HepG2 (cell line): Measurements from ENCODE around the gene MOSPD2. TPM values are rescaled to one million over a fixed set of nuclear protein-coding genes. Genes with fewer than 3 reads are reported as not detected.

Experiments used
- ATAC-seq: fragments of 200-7000 bp; cut with Tn5 transposase; 3 replicates; pipeline ENCODE4 v1.9.1; 2020; ENCODE audit warnings: mild to moderate bottlenecking, moderate library complexity
- BruUV-seq: library from RNA; stranded (reverse); fragments of 400-500 nt; replicated peaks from 2 replicates; lab custom pipeline; 2021; lab: Mats Ljungman, UMichigan
- CTCF ChIA-PET: fragments of 300-600 bp; formaldehyde crosslinking; extraction: SDS; loops from one replicate; lab custom pipeline; 2021; ENCODE audit warnings: low total read pairs, inconsistent platforms, low intra/inter-chr PET ratio; lab: Yijun Ruan, JAX
- POLR2A ChIA-PET: fragments of 350-600 bp; sonication (Branson Sonifier 250); formaldehyde crosslinking; loops from one replicate; lab custom pipeline; 2020; ENCODE audit warnings: antibody characterized with exemption, inconsistent platforms; lab: Yijun Ruan, JAX
- DNase-seq: peaks from one replicate; pipeline ENCODE4 v3.0.0-alpha.2; 2015; ENCODE audit warnings: low spot score
- FAIRE-seq: peaks from 3 replicates; lab custom pipeline; 2011; peaks lifted over from hg19 to GRCh38; lab: Jason Lieb, UNC
- H2AFZ ChIP-seq: one replicate; pipeline ENCODE4 v1.6.1; 2011; ENCODE audit warnings: low read length, inconsistent platforms
- H3K27ac ChIP-seq: fragments of 300-600 bp; 3 replicates; pipeline ENCODE4 v1.8.0; 2011; ENCODE audit warnings: mixed run types, mild to moderate bottlenecking, mixed read lengths, low read length, inconsistent platforms; ENCODE audit not compliant: insufficient read depth; ENCODE audit errors: extremely low read length
- H3K27me3 ChIP-seq, 2 experiments: fragments of 200-600 bp in 1 of 2; 2 replicates in 1 of 2; 3 replicates in 1 of 2; pipeline versions ENCODE4 v1.6.0 to v1.8.0; 2011; ENCODE audit warnings: low read length in 2 of 2, mild to moderate bottlenecking in 2 of 2, moderate library complexity in 2 of 2, inconsistent platforms in 1 of 2; ENCODE audit not compliant: insufficient read depth in 2 of 2, control insufficient read depth in 1 of 2
- H3K36me3 ChIP-seq, 2 experiments: fragments of 200-600 bp in 1 of 2; replicated peaks in 1 of 2; 2 replicates in 1 of 2; 3 replicates in 1 of 2; pipeline versions ENCODE4 v1.5.1 to v1.8.0; 2011; ENCODE audit warnings: low read length in 2 of 2, inconsistent platforms in 1 of 2; ENCODE audit not compliant: insufficient read depth in 2 of 2, control insufficient read depth in 1 of 2
- H3K4me1 ChIP-seq: 2 replicates; pipeline ENCODE4 v1.5.1; 2012; ENCODE audit warnings: low read length, inconsistent platforms; ENCODE audit not compliant: insufficient read depth
- H3K4me2 ChIP-seq: 2 replicates; pipeline ENCODE4 v1.6.0; 2011; ENCODE audit warnings: low read depth, low read length, inconsistent platforms
- H3K4me3 ChIP-seq, 3 experiments: fragments of 200-600 bp in 1 of 3; sonication (generic), shearing (Covaris generic) in 1 of 3; replicated peaks in 1 of 3; 2 replicates each; pipeline ENCODE4 v1.5.1; 2011 to 2016; ENCODE audit warnings: low read length in 3 of 3, inconsistent platforms in 2 of 3, low read depth in 2 of 3, mild to moderate bottlenecking in 2 of 3, control low read depth in 1 of 3, mixed read lengths in 1 of 3; ENCODE audit not compliant: insufficient read depth in 1 of 3
- H3K79me2 ChIP-seq: one replicate; pipeline ENCODE4 v1.6.1; 2011; ENCODE audit warnings: low read length, inconsistent platforms; ENCODE audit not compliant: insufficient read depth
- H3K9ac ChIP-seq: 2 replicates; pipeline ENCODE4 v1.6.0; 2011; ENCODE audit warnings: mild to moderate bottlenecking, low read depth, low read length, inconsistent platforms; ENCODE audit not compliant: insufficient read depth
- H3K9me3 ChIP-seq: 2 replicates; pipeline ENCODE4 v1.5.1; 2012; ENCODE audit warnings: mild to moderate bottlenecking, low read length
- H4K20me1 ChIP-seq: 2 replicates; pipeline ENCODE4 v1.6.0; 2011; ENCODE audit warnings: inconsistent platforms, mild to moderate bottlenecking, low read length, moderate library complexity; ENCODE audit not compliant: insufficient read depth
- CHD2 ChIP-seq: IDR thresholded peaks from 2 replicates; pipeline ENCODE4 v1.6.1; 2011; ENCODE audit warnings: low read depth, low read length, improper control_type of control experiment
- CREB1 ChIP-seq, 2 experiments: fragments of 450-650 bp in 1 of 2; IDR thresholded peaks; 2 replicates each; pipeline ENCODE4 v1.6.1; 2016 to 2017; ENCODE audit warnings: control low read depth in 1 of 2, mild to moderate bottlenecking in 1 of 2, missing compliant biosample characterization in 1 of 2, missing genetic modification characterization in 1 of 2
- ELF1 ChIP-seq: sonication (generic); formaldehyde crosslinking; IDR thresholded peaks from 2 replicates; pipeline ENCODE4 v1.4.0; 2020; ENCODE audit warnings: missing genetic modification reagents
- HMG20B ChIP-seq: conservative IDR thresholded peaks from 2 replicates; pipeline ENCODE4 v1.6.1; 2016; ENCODE audit warnings: missing genetic modification reagents, missing compliant biosample characterization
- KLF9 ChIP-seq: IDR thresholded peaks from 2 replicates; pipeline ENCODE4 v1.6.1; 2016; ENCODE audit warnings: low read depth
- PAWR ChIP-seq: sonication (generic); formaldehyde crosslinking; IDR thresholded peaks from 2 replicates; pipeline ENCODE4 v1.4.0; 2020; ENCODE audit warnings: missing genetic modification reagents, mild to moderate bottlenecking, borderline replicate concordance
- POGZ ChIP-seq: sonication (generic); formaldehyde crosslinking; IDR thresholded peaks from 2 replicates; pipeline ENCODE4 v1.4.0; 2020; ENCODE audit warnings: mild to moderate bottlenecking, missing genetic modification reagents
- PTBP1 ChIP-seq: fragments of 200-400 bp; formaldehyde crosslinking; IDR thresholded peaks from 2 replicates; pipeline ENCODE4 v1.6.1; 2018; ENCODE audit warnings: low read length, low read depth; ENCODE audit not compliant: poor library complexity, severe bottlenecking
- SIN3A ChIP-seq: IDR thresholded peaks from 2 replicates; pipeline ENCODE4 v1.6.1; 2011; ENCODE audit warnings: low read depth, mild to moderate bottlenecking, control low read depth, low read length, borderline replicate concordance
- SPEN ChIP-seq: sonication (generic); formaldehyde crosslinking; IDR thresholded peaks from 2 replicates; pipeline ENCODE4 v1.5.1; 2020; ENCODE audit warnings: low read depth, mild to moderate bottlenecking, missing genetic modification reagents
- TEAD2 ChIP-seq: sonication (generic); formaldehyde crosslinking; IDR thresholded peaks from 2 replicates; pipeline ENCODE4 v1.9.0; 2021; ENCODE audit warnings: missing genetic modification reagents
- TMF1 ChIP-seq: sonication (generic); formaldehyde crosslinking; IDR thresholded peaks from 2 replicates; pipeline ENCODE4 v1.8.1; 2022; ENCODE audit warnings: low read depth, missing genetic modification reagents
- ZFP36 ChIP-seq: fragments of 150-350 bp; IDR thresholded peaks from 2 replicates; pipeline ENCODE4 v1.6.1; 2018; ENCODE audit warnings: borderline replicate concordance, low read length, low read depth; ENCODE audit not compliant: partially characterized antibody
- ZNF20 ChIP-seq: sonication (generic); formaldehyde crosslinking; IDR thresholded peaks from 2 replicates; pipeline ENCODE4 v1.4.0; 2020; ENCODE audit warnings: mild to moderate bottlenecking, moderate library complexity, missing genetic modification reagents
- ZNF230 ChIP-seq: sonication (generic); formaldehyde crosslinking; IDR thresholded peaks from 2 replicates; pipeline ENCODE4 v1.4.0; 2020; ENCODE audit warnings: mild to moderate bottlenecking, missing genetic modification reagents
- ZNF331 ChIP-seq: sonication (generic); formaldehyde crosslinking; IDR thresholded peaks from 2 replicates; pipeline ENCODE4 v1.4.0; 2020; ENCODE audit warnings: missing genetic modification reagents
- ZNF616 ChIP-seq: sonication (generic); formaldehyde crosslinking; IDR thresholded peaks from 2 replicates; pipeline ENCODE4 v1.5.0; 2020; ENCODE audit warnings: low read depth, mild to moderate bottlenecking, missing genetic modification reagents
- WGBS: methylation state at CpG from one replicate; pipeline ENCODE4 v1.1.6; 2017; ENCODE audit warnings: low lambda C conversion rate; 5-methylcytosine and 5-hydroxymethylcytosine counted together
- in situ Hi-C: cut with HindIII; loops from 2 replicates; pipeline ENCODE4 v1.10.0; 2017; ENCODE audit warnings: low pct_unique_long_range_greater_than_20kb; ENCODE audit not compliant: extremely low pct_ligation_motif_present
- intact Hi-C: fragments of 100-400 bp; cut with micrococcal nuclease; formaldehyde crosslinking; loops from one replicate; pipeline ENCODE4 v1.10.0; 2022; ENCODE audit not compliant: unreplicated experiment
- polyA plus RNA-seq, 8 experiments: library from polyadenylated mRNA; depleted of rRNA in 3 of 8; stranded (reverse) in 7 of 8; unstranded in 1 of 8; fragments of >200 nt; fragmentation: Illumina TruSeq in 4 of 8; extraction: Trizol in 4 of 8; gene quantifications; 2 replicates each; pipeline versions ENCODE4 v1.2.1 to v1.2.3, GENCODE V29; 2011 to 2016; ENCODE audit warnings: low read depth in 4 of 8, missing spikeins in 1 of 8, mixed read lengths in 1 of 8; ENCODE audit not compliant: insufficient read depth in 1 of 8
- total RNA-seq, 5 experiments: library from RNA; depleted of rRNA; stranded (reverse); fragments of >200 nt; fragmentation: Illumina TruSeq; extraction: Trizol; gene quantifications; 2 replicates each; pipeline ENCODE4 v1.2.3, GENCODE V29; 2016; ENCODE audit warnings: low read depth in 1 of 5
- TF ChIP-seq, protein P1 (sequence below): sonication (generic); formaldehyde crosslinking; IDR thresholded peaks from 2 replicates; pipeline ENCODE4 v1.9.0; 2021; ENCODE audit warnings: mild to moderate bottlenecking, missing genetic modification reagents

The MOSPD2 gene
- total and polyA plus RNA-seq, 2 of the 13 experiments (the other 11 are each of a cell fraction or from before 2014, with no cell fraction given): 4.8 to 7.0 TPM

DNA sequence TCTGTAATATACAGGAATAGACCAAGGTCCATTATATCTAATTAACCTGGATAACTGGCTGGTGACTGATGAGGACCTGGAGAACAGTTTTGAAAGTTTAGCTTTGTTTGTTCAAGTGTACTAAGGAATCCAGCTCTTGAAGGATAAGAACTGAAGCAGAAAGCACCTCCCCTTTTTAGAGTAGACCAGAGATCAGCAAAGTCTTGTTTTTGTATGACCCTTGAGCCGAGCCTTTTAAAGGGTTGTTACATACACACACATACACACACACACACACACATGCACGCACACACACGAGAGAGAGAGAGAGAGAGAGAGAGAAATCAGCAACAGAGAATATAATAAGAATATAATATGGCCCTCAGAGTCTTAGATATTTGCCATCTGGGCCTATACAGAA lies 13.0 kb downstream of the MOSPD2 start (continued):
- no peak for TF ChIP-seq ZNF230 (CRISPR knock-in tag)
- no peak for TF ChIP-seq HMG20B (CRISPR knock-in tag)
- TF ChIP-seq ZNF20: no peak
- TF ChIP-seq ELF1 (CRISPR knock-in tag): no peak

DNA sequence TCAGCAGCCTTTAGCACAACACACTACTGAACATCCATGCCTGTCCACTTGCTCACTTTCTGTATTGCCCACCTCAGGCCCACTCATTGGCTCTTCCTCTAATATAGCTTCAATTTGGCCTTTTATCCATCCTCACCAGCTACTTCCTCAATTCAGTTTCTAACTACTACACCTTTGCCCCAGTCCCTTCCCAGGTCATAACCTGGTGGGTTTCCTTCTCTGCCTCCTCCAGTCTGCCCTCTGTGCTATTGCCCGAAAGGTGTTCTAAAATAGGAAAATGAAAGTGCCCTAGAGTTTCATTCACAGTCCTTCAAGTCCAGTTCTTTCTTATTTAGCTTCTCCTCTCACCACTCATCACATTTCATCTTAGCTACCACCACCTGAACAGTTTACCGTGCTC lies 23.1 kb downstream of the MOSPD2 start:
- BruUV-seq: no TSS peak
- CTCF ChIA-PET: no interaction called here
- Histone ChIP-seq H3K9ac (no peak overlapping the region), H3K4me1 (no peaks in the 10 kb centered on the region), H3K4me3 (no peak overlapping the region), H3K27me3 (no peaks in the 10 kb centered on the region), H3K9me3 (no peaks in the 10 kb centered on the region), H4K20me1 (no peaks in the 10 kb centered on the region), H2AFZ (no peak overlapping the region), H3K4me2 (no peak overlapping the region), H3K27ac (no peak overlapping the region), H3K79me2 (no peaks in the 10 kb centered on the region), H3K36me3 (no peaks in the 10 kb centered on the region)
- FAIRE-seq (no peak), ATAC-seq (no peak), DNase-seq (no peak)
- in situ Hi-C loops: no loop called here
- WGBS: 94% methylated on average over 2 of the region's 2 CpGs
- POLR2A ChIA-PET: no interaction called here
- intact Hi-C loops: no loop called here
- TF ChIP-seq, protein P1, sequence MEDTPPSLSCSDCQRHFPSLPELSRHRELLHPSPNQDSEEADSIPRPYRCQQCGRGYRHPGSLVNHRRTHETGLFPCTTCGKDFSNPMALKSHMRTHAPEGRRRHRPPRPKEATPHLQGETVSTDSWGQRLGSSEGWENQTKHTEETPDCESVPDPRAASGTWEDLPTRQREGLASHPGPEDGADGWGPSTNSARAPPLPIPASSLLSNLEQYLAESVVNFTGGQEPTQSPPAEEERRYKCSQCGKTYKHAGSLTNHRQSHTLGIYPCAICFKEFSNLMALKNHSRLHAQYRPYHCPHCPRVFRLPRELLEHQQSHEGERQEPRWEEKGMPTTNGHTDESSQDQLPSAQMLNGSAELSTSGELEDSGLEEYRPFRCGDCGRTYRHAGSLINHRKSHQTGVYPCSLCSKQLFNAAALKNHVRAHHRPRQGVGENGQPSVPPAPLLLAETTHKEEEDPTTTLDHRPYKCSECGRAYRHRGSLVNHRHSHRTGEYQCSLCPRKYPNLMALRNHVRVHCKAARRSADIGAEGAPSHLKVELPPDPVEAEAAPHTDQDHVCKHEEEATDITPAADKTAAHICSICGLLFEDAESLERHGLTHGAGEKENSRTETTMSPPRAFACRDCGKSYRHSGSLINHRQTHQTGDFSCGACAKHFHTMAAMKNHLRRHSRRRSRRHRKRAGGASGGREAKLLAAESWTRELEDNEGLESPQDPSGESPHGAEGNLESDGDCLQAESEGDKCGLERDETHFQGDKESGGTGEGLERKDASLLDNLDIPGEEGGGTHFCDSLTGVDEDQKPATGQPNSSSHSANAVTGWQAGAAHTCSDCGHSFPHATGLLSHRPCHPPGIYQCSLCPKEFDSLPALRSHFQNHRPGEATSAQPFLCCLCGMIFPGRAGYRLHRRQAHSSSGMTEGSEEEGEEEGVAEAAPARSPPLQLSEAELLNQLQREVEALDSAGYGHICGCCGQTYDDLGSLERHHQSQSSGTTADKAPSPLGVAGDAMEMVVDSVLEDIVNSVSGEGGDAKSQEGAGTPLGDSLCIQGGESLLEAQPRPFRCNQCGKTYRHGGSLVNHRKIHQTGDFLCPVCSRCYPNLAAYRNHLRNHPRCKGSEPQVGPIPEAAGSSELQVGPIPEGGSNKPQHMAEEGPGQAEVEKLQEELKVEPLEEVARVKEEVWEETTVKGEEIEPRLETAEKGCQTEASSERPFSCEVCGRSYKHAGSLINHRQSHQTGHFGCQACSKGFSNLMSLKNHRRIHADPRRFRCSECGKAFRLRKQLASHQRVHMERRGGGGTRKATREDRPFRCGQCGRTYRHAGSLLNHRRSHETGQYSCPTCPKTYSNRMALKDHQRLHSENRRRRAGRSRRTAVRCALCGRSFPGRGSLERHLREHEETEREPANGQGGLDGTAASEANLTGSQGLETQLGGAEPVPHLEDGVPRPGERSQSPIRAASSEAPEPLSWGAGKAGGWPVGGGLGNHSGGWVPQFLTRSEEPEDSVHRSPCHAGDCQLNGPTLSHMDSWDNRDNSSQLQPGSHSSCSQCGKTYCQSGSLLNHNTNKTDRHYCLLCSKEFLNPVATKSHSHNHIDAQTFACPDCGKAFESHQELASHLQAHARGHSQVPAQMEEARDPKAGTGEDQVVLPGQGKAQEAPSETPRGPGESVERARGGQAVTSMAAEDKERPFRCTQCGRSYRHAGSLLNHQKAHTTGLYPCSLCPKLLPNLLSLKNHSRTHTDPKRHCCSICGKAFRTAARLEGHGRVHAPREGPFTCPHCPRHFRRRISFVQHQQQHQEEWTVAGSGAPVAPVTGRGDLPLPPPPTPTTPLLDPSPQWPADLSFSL (CRISPR knock-in tag): no peak
- TF ChIP-seq SPEN (CRISPR knock-in tag): no peak
- TF ChIP-seq CHD2: no peak
- TF ChIP-seq ZNF331 (CRISPR knock-in tag): no peak
- no peak for TF ChIP-seq SIN3A
- TF ChIP-seq TEAD2: no peak
- TF ChIP-seq PTBP1: no peak
- no peak for TF ChIP-seq CREB1 (IDR thresholded peaks at IDR 0.05)
- no peak for TF ChIP-seq CREB1 (CRISPR knock-in tag; IDR thresholded peaks at IDR 0.05)
- no peak for TF ChIP-seq PAWR (CRISPR knock-in tag)
- no peak for TF ChIP-seq ZFP36
- TF ChIP-seq KLF9 (CRISPR knock-in tag): no peak
- TF ChIP-seq TMF1 (CRISPR knock-in tag): no peak
- no peak for TF ChIP-seq POGZ (CRISPR knock-in tag)
- no peak for TF ChIP-seq ZNF616 (CRISPR knock-in tag)
